NCI-H774 (cell line): Measurements from ENCODE around the gene EHHADH.

ENCODE experiments used
- DNase-seq: peaks from one replicate; lab custom pipeline; 2025; lab: John Stamatoyannopoulos, UW

EHHADH gene

DNA sequence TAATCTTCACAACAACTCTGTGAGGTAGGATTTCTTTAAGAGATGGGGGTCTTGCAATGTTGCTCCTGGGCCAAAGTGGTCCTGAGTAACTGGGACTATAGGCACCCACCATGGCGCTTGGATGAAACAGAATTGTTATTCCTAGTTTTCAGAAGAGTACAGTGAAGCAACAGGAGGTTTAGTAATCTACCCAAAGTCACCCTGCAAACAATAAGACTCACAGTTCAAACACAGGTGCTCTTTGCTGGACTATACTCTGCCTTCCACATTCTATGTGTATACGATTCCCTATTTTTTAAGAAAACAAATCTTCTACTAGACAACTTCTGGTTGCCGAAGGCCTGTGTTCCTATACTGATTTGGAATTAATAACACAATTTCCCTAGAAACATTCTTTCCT, 109.1 kb downstream of the EHHADH start:
- no peak for DNase-seq
